BE2C (cell line): ENCODE results near the gene SLC34A2.

ENCODE experiments used
- DNase-seq: peaks from one replicate; pipeline ENCODE4 v3.0.0-alpha.2; 2020
- H3K27me3 ChIP-seq: fragments of 250-450 bp; sonication (Bioruptor Pico); 2 replicates; pipeline ENCODE4 v1.5.1; 2020; ENCODE audit warnings: mild to moderate bottlenecking
- H3K36me3 ChIP-seq: fragments of 250-450 bp; sonication (Bioruptor Pico); 2 replicates; pipeline ENCODE4 v1.5.1; 2020; ENCODE audit warnings: mild to moderate bottlenecking
- H3K4me1 ChIP-seq: fragments of 250-450 bp; sonication (Bioruptor Pico); 2 replicates; pipeline ENCODE4 v1.5.1; 2020
- H3K4me3 ChIP-seq: 2 replicates; pipeline ENCODE4 v1.5.1; 2011; ENCODE audit warnings: low read depth, low read length
- H3K9me3 ChIP-seq: fragments of 250-450 bp; sonication (Bioruptor Pico); 2 replicates; pipeline ENCODE4 v1.5.1; 2020
- TF ChIP-seq, protein P1 (sequence below): IDR thresholded peaks from 2 replicates; pipeline ENCODE4 v1.5.1; 2012; ENCODE audit warnings: mild to moderate bottlenecking, low read depth, low read length

The SLC34A2 gene

DNA sequence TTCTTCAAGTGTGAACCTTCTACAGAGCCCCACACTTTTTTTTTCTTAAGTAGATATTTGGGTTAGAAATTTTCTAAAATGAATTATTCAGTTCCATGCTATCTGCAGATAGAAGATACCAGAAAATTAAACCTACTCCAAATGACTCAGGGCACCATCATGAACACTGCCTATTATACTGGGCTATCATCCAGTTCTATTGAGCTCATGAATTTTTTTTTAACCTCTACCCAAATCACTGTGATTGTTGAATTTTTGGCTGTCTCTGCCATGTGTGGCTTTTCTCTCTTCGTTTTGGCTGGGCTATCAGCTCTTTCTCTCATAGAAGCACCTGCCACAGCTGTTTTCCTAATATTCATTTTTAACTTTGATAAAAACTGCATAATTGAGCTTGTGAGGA, 31.0 kb upstream of the SLC34A2 start:
- Histone ChIP-seq H3K27me3 (peaks cover 4% of the 10 kb centered on the region; the same call in 1 of the 2 replicates), H3K4me3 (no peak overlapping the region), H3K9me3 (no peaks in the 10 kb centered on the region), H3K4me1 (no peaks in the 10 kb centered on the region), H3K36me3 (no peaks in the 10 kb centered on the region)
- no peak for DNase-seq
- TF ChIP-seq, protein P1, sequence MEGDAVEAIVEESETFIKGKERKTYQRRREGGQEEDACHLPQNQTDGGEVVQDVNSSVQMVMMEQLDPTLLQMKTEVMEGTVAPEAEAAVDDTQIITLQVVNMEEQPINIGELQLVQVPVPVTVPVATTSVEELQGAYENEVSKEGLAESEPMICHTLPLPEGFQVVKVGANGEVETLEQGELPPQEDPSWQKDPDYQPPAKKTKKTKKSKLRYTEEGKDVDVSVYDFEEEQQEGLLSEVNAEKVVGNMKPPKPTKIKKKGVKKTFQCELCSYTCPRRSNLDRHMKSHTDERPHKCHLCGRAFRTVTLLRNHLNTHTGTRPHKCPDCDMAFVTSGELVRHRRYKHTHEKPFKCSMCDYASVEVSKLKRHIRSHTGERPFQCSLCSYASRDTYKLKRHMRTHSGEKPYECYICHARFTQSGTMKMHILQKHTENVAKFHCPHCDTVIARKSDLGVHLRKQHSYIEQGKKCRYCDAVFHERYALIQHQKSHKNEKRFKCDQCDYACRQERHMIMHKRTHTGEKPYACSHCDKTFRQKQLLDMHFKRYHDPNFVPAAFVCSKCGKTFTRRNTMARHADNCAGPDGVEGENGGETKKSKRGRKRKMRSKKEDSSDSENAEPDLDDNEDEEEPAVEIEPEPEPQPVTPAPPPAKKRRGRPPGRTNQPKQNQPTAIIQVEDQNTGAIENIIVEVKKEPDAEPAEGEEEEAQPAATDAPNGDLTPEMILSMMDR = no peak

DNA sequence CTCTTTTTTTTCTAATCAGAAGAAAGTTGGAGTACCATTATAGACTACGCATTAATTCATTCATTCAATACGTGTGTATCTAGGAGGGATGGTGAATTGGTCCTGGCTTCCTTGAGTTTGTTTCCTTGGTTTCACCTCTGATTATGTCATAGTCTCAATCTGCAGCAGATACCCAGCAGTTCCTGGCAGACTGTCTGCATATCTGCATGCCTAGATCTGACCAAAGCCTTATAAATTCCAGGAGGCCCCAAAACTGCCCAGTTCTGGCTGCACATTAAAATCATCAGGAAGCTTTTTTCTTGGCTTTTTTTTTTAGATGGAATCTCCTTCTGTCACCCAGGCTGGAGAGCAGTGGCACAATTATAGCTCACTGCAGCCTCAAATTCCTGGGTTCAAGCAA, 27.2 kb upstream of the SLC34A2 start:
- TF ChIP-seq, protein P1 = no peak
- Histone ChIP-seq H3K4me1 (no peaks in the 10 kb centered on the region), H3K36me3 (no peaks in the 10 kb centered on the region), H3K9me3 (no peaks in the 10 kb centered on the region), H3K27me3 (no peaks in the 10 kb centered on the region), H3K4me3 (no peak overlapping the region)
- no peak for DNase-seq

DNA sequence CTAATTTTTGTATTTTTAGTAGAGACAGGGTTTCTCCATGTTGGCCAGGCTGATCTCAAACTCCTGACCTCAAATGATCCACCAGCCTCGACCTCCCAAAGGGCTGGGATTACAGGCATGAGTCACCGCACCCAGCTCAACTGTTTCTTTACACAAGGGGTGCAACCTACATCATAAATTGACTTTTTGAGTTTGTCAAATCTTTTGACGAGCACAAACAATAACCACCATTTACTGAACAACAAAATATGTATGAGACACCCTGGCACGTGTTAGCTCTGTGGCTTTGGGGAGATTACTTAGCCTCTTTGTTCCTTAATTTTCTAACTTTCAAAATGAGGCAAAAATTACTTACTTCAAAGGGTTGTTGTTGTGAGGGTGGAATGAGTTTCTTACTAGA, 23.5 kb upstream of the SLC34A2 start:
- no peak for DNase-seq
- TF ChIP-seq, protein P1 = no peak

DNA sequence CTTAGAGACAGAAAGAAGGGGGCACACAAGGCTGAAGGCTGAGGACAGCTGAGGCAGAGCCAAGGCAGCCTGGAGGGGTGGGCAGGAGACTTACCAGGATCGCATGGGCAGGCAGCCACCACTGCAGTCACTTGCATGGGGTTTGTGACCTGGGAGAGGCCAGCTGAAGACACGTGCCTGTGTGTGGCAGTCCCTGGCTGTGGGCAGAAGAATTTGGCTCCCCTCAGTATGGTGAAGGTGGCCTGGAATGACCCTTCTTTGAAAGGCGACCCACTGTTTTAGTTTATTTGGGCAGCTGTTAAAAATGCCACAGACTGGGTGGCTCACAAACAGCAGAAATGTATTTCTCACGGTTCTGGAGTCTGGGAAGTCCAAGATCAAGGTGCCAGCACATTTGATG, 22.1 kb upstream of the SLC34A2 start:
- H3K9me3 ChIP-seq = no peaks in the 10 kb centered on the region
- H3K27me3 ChIP-seq = no peaks in the 10 kb centered on the region
- no peak overlapping the region for H3K4me3 ChIP-seq
- H3K4me1 ChIP-seq = no peaks in the 10 kb centered on the region
- TF ChIP-seq, protein P1 = no peak
- no peak for DNase-seq
- H3K36me3 ChIP-seq = no peaks in the 10 kb centered on the region

More for the DNA sequence above, 23.5 kb upstream of the SLC34A2 start:
- H3K4me3 ChIP-seq = no peak overlapping the region
- no peaks in the 10 kb centered on the region for H3K9me3 ChIP-seq
- no peaks in the 10 kb centered on the region for H3K4me1 ChIP-seq
- no peaks in the 10 kb centered on the region for H3K27me3 ChIP-seq
- H3K36me3 ChIP-seq = no peaks in the 10 kb centered on the region

DNA sequence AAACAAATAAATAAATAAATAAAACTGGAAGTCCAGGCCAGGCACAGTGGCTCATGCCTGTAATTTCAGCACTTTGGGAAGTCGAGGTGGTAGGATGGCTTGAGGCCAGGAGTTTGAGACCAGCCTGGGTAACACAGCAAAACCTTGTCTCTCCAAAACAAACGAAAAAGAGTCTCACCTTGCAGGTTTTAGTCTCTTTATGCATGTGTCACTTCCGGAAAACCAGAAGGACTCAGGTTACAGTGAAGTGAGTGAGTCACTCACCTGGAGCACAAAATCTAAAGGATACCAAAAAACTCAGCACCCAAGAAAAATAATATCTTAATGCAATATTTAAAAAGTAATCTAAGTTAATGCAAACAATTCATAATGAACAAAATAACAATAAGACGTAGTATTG, 20.1 kb upstream of the SLC34A2 start:
- no peaks in the 10 kb centered on the region for H3K9me3 ChIP-seq
- H3K4me3 ChIP-seq = no peak overlapping the region
- H3K27me3 ChIP-seq = no peaks in the 10 kb centered on the region
- TF ChIP-seq, protein P1 = no peak
- no peak for DNase-seq
- no peaks in the 10 kb centered on the region for H3K36me3 ChIP-seq
- no peaks in the 10 kb centered on the region for H3K4me1 ChIP-seq

DNA sequence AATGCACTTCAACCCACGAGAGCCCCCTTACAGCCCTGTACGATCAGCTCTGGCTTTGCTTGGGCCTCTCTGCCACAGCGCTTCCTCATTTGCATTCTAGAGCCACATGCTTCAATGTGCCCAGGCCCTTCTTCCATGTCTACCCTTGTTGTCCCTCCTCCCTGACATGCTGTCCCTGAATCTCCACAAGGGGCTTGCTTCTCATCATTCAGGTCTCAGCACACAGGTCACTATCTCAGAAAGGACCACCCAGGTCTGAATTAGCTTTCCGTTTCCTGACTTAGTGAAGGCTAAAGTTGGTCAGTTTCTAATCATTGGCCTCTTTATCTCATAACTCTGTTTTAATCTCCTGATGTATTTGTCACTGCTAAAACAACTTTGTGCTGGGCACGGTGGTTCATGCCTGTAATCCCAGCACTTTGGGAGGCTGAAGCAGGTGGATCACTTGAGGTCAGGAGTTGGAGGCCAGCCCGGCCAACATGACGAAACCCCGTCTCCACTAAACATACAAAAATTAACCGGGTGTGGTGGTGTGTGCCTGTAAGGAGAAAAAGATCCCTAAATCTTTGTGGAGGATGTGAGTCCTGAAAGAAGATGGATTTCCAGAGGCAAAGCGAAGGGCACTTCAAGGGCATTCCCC, 17.9 kb upstream of the SLC34A2 start:
- H3K9me3 ChIP-seq = no peaks in the 10 kb centered on the region
- no peaks in the 10 kb centered on the region for H3K4me1 ChIP-seq
- H3K27me3 ChIP-seq = no peaks in the 10 kb centered on the region
- H3K36me3 ChIP-seq = no peaks in the 10 kb centered on the region
- TF ChIP-seq, protein P1 = no peak
- H3K4me3 ChIP-seq = no peak overlapping the region
- DNase-seq = no peak
